Panc1 (cell line): ENCODE results near the gene ICAM2.

Source experiments
- POLR2AphosphoS5 ChIP-seq: IDR thresholded peaks from 2 replicates; pipeline ENCODE4 v1.6.1; 2012; ENCODE audit warnings: mild to moderate bottlenecking, low read depth, low read length, moderate library complexity
- TF ChIP-seq, protein P1 (sequence below), 2 experiments: IDR thresholded peaks; 2 replicates each; pipeline ENCODE4 v1.6.1; 2011 to 2012; ENCODE audit warnings: low read depth in 2 of 2, control low read depth in 1 of 2, low read length in 1 of 2, mild to moderate bottlenecking in 1 of 2, moderate library complexity in 1 of 2; ENCODE audit not compliant: insufficient read depth in 1 of 2
- TF ChIP-seq, protein P2 (sequence below): fragments of 450-650 bp; IDR thresholded peaks from 2 replicates; pipeline ENCODE4 v1.5.1; 2017; ENCODE audit warnings: mild to moderate bottlenecking

DNA sequence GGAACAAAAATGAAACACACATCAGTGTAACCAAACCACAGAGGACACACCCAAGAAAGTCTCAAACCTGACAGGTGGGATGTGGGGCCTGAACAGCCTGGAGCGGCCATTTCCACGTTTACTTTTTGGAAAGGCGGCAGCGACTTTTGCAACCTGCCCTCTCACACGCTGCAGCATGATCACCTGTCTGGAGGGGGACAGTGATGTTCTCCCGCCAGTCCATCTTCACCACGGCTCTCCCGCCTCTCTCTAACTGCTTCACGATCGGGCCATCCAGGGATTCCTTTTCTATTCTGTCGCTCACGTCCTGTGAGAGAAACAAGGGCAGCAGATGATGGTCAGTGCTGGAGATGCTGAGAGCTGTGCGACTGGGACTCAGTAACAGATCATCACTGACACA lies 24.7 kb upstream of the ICAM2 start:
- TF ChIP-seq POLR2AphosphoS5 = no peak
- TF ChIP-seq, protein P1, sequence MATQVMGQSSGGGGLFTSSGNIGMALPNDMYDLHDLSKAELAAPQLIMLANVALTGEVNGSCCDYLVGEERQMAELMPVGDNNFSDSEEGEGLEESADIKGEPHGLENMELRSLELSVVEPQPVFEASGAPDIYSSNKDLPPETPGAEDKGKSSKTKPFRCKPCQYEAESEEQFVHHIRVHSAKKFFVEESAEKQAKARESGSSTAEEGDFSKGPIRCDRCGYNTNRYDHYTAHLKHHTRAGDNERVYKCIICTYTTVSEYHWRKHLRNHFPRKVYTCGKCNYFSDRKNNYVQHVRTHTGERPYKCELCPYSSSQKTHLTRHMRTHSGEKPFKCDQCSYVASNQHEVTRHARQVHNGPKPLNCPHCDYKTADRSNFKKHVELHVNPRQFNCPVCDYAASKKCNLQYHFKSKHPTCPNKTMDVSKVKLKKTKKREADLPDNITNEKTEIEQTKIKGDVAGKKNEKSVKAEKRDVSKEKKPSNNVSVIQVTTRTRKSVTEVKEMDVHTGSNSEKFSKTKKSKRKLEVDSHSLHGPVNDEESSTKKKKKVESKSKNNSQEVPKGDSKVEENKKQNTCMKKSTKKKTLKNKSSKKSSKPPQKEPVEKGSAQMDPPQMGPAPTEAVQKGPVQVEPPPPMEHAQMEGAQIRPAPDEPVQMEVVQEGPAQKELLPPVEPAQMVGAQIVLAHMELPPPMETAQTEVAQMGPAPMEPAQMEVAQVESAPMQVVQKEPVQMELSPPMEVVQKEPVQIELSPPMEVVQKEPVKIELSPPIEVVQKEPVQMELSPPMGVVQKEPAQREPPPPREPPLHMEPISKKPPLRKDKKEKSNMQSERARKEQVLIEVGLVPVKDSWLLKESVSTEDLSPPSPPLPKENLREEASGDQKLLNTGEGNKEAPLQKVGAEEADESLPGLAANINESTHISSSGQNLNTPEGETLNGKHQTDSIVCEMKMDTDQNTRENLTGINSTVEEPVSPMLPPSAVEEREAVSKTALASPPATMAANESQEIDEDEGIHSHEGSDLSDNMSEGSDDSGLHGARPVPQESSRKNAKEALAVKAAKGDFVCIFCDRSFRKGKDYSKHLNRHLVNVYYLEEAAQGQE (IDR thresholded peaks at IDR 0.05; ENCODE audit: insufficient read depth in 1 of 2, low read depth in 2 of 2, low read length in 1 of 2) = no peak
- TF ChIP-seq, protein P2, sequence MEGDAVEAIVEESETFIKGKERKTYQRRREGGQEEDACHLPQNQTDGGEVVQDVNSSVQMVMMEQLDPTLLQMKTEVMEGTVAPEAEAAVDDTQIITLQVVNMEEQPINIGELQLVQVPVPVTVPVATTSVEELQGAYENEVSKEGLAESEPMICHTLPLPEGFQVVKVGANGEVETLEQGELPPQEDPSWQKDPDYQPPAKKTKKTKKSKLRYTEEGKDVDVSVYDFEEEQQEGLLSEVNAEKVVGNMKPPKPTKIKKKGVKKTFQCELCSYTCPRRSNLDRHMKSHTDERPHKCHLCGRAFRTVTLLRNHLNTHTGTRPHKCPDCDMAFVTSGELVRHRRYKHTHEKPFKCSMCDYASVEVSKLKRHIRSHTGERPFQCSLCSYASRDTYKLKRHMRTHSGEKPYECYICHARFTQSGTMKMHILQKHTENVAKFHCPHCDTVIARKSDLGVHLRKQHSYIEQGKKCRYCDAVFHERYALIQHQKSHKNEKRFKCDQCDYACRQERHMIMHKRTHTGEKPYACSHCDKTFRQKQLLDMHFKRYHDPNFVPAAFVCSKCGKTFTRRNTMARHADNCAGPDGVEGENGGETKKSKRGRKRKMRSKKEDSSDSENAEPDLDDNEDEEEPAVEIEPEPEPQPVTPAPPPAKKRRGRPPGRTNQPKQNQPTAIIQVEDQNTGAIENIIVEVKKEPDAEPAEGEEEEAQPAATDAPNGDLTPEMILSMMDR = no peak
